Occipital lobe (tissue), 2 donors: ENCODE results near the gene ECI1. TPM values are rescaled to one million over a fixed set of nuclear protein-coding genes. Genes with fewer than 3 reads are reported as not detected.
A peak's percentile ranks its signal among the peaks of the same experiment; 100 is the strongest.

Experiments used
- DNase-seq: peaks from one replicate; lab custom pipeline; 2025; lab: John Stamatoyannopoulos, UW
- total RNA-seq: library from RNA; depleted of rRNA; stranded (reverse); fragments of >200 nt; gene quantifications from one replicate; pipeline ENCODE4 v1.2.3, GENCODE V29; 2014

ECI1 gene
- total RNA-seq, 1 donor from 2014 or later, result 8.1 TPM

DNA sequence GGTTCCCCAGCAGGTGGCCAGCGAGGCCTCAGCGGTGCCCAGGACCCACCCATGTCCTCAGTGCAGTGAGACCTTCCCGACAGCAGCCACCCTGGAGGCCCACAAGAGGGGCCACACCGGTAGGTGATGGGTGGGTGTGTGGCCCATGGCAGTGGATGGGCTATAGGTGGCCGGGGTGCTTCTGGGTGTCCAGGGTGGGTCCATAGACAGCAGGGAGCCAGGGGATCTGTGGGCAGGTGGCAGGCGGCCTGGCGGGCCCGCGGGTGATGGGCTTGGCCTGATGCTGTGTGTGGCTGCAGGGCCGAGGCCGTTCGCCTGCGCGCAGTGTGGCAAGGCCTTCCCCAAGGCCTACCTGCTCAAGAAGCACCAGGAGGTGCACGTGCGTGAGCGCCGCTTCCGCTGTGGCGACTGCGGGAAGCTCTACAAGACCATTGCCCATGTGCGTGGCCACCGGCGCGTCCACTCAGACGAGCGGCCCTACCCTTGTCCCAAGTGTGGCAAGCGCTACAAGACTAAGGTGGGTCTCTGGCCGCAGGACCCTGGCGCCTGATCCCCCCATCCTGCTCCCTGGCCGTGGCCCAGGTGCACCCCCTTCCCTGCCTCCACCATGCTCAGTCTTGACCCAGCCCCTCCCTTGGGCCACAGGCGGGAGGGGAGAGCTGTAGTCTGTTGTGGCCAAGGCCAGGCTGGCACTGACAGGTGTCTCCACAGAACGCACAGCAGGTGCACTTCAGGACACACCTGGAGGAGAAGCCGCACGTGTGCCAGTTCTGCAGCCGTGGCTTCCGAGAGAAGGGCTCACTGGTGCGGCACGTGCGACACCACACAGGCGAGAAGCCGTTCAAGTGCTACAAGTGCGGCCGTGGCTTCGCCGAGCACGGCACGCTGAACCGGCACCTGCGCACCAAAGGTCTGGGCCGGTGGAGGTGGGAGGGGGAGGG, 17.2 kb downstream of the ECI1 start:
- DNase-seq, result no peak

DNA sequence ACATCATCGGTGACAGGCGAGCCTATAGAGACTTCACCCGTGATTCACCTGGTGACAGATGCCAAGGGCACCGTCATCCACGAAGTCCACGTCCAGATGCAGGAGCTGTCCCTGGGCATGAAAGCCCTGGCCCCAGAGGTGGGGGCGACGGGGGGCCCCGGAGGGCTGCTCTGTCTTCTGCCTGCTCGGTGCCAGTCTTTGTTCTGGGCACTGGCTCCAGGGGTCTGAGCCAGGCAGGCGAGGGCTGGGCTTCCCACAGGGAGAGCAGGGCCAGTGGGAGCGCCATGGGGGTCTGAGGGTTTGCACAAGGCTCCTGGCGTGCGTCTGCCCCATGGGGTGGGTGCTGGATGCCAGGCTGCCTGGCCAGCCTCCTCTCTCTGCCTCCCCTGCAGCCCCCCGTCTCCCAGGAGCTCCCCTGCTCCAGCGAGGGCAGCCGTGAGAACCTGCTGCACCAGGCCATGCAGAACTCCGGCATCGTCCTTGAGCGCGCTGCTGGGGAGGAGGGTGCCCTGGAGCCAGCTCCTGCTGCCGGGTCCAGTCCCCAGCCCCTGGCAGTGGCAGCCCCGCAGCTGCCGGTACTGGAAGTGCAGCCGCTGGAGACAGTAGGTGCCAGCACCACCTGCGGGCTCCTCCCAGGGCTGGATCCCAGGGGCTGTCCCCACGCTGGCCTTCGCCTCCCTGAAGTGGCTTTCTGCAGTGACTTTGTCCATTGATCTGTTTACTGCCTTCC, 18.2 kb downstream of the ECI1 start:
- DNase-seq, result no peak

DNA sequence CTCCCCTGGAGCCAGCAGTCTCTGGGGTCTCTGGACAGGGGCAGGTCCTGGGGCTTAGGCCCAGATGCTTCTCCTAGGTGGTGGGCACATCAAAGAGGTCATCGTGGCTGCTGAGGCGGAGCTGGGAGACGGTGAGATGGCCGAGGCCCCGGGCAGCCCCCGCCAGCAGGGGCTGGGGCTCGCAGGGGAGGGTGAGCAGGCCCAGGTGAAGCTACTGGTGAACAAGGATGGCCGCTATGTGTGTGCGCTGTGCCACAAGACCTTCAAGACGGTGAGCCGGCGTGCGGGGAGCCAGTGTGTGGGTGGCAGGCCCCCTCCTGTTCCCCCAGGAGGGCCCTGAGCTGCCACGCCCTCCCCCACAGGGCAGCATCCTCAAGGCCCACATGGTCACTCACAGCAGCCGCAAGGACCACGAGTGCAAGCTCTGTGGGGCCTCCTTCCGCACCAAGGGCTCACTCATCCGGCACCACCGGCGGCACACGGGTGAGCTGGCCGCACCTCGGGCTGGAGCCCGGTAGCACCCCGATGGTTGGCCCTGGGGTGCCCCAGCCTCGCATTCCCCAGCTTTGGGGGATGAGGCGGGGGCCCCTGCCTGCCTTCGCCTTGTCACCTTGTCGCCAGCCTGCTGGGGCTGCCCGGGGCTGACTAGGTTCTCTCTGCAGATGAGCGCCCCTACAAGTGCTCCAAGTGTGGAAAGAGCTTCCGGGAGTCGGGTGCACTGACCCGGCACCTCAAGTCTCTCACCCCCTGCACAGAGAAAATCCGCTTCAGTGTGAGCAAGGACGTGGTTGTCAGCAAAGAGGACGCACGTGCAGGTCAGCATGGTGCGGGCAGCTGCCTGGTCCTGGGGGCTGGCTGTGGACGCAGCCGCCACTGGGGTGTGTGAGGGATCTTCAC, 19.0 kb downstream of the ECI1 start:
- no peak for DNase-seq

DNA sequence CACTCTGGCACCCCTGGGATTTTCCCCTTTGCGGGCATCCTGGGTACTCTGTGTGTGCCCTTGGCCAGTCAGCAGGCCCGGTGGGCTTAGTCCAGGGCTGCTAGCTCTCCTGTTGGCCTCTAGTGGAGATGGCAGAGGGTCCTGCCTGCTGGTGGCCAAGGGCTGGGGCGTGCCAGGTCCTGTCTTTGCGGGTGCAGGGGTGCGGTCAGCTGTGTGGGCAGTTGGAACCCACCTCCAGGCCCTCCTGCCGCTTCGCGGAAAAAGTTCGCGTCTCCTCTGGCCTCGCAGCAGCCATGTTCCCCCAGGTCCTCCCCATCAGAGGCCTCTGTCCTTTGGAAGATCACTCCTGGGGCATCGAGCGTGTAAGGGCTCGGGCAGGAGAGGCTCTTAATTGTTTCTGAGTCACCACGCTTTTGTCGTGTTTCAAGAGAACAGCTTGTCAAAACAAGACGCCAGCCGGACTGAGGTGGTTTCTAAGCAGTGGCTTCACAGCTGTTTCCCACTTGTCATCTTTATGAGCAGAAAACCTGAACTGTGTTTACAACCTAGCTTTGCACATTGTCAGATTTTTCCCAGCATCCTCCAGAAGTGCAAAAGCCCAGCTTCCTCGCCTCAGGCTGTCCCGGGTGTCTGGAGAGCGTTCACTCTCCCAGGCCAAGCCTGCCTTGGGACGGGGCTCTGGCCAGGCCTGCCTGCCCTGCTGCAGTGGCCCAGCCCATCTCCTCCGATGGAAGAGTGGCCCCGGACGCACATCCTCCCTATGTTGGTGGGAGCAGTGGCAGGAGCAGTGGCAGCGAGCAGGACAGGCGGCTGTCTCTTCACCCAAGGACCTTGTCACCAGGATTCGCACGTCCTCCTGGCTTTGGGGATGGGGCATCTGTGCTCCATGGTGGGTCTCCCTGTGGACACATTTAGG, 20.1 kb downstream of the ECI1 start:
- DNase-seq, result no peak

DNA sequence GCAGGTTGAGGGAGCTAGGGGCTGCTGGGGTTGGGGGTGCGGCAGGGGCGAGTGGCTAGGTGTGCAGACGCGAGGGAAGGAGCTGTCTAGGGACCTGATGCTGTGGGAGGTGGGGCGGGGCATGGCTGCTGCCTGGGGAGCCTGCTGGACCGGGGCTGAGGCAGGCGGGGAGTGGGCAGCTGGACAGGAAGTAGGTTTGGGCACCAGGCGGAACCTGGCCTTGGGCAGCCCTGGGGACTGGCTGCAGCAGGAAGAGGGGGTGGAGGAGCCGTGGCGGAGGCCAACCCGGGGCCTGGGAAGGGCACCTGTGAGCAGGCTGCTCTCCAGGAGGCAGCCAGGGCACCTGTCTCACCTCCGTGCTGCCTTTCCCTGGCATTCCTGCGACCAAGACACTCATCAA, 21.0 kb downstream of the ECI1 start:
- DNase-seq, result no peak

DNA sequence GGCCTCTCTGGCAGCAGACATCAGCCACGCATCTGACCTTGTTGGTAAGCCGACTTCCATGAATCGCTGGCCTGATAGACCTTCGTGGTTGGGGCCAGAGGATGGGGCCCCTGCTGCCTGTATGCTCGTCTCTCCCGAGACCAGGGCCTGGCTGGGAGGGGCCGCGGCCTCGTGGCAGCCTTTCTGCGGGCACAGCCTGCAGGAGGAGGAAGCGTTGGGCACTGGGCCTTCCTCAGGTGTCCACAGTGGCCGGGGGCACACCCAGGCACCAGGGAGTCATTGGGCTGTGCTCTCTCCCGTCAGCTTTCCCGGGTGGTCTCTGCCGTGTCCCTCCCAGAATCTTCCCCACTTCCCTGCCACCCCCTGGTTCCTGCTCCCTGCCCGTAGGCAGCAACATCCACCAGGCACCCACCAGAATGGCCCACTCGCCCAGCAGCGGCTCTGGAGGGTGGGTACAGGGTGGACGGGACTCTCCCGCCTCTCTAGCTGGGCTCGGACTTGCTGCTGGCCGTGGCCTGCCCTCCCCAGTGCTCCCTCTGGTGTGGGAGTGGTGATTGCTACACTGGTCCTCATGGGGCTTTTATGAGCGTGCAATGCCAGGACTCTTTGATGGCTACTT, 21.6 kb downstream of the ECI1 start:
- no peak for DNase-seq

DNA sequence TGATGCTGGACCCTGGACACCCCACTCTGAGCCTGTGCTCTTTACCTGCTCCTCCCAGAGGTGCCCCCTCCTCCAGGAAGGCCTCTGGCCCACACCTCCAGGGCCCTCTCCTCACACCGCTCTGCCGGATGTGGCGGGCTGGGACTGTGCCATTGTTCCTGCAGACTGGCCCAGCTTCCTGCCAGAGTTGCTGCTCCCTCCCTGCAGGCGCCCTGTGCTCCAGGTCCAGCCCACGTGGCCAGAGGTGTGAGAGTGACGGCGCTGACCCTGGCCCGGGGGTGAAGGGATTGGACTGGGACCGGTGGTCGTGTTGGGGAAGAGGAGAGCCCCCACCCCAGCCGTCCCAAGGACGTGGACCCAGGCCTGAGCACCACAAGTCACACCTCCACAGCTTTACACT, 22.3 kb downstream of the ECI1 start:
- no peak for DNase-seq

DNA sequence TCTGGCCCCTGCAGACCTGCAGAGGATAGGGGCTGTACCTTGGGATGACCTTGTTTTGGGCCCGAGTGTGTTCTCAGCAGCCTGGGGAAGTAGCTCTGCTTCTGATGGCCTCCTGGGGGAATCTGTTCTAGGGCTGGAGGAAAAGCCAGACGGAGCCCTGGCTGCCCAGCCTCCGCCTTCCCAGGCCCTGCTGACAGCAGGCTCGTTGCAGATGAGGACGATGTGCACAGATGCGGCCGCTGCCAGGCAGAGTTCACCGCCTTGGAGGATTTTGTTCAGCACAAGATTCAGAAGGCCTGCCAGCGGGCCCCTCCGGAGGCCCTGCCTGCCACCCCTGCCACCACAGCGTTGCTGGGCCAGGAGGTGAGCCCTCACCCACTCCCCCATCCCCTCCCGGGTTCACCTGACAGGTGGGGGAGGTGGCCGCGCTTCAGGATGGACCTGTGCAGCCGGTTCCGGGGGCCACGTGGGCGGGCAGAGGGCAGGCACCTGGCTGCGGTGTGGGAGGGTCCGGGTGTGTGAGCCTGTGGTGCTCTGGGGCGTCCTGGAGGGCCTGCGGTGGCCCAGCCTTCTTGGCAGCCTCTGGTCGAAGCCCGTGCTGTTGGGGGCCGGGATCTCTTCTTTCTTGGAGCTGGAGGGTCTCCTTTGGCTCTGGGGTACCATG, 23.1 kb downstream of the ECI1 start:
- DNase-seq, result no peak

DNA sequence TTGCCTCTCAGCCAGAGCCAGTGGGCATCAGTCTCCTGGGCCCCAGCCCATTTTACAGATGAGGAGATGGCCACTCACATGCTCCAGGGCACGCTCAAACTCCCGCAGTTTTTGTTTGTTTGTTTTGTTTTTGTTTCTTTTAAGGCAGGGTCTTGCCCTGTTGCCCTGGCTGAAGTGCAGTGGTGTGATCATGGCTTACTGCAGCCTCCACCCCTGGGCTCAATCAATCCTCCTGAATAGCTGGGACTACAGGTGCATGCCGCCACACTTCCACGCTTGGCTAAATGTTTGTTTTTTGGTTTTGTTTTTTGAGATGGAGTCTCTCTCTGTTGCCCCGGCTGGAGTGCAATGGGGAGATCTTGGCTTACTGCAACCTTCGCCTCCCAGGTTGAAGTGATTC, 24.5 kb downstream of the ECI1 start:
- DNase-seq, result no peak

DNA sequence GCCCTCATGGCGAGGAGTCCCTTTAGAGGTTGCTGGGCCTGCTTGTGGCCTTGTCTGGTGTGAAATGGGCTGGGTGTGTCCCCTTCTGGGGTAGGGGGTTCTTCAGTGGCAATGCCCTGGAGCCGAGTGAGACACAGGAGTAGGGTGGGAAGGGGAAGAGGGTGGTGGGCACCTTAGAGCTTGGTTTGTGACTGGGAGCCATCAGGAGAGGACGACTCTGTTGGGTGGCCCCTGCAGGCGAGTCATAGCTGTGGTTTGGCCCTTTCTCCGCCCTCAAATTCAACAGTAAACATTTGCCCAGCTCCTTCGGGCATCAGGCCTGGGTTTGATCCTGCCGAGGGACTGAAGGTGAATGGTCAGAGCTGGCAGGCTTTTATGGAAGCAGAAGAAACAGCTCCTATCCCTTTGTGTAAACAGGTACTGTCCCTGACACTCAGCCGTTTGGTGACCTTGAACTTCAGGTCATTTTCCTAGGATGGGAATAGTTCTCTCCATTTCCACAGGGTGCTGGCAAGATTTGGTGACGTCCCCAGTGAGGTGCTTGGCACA, 25.1 kb downstream of the ECI1 start:
- DNase-seq, result no peak

DNA sequence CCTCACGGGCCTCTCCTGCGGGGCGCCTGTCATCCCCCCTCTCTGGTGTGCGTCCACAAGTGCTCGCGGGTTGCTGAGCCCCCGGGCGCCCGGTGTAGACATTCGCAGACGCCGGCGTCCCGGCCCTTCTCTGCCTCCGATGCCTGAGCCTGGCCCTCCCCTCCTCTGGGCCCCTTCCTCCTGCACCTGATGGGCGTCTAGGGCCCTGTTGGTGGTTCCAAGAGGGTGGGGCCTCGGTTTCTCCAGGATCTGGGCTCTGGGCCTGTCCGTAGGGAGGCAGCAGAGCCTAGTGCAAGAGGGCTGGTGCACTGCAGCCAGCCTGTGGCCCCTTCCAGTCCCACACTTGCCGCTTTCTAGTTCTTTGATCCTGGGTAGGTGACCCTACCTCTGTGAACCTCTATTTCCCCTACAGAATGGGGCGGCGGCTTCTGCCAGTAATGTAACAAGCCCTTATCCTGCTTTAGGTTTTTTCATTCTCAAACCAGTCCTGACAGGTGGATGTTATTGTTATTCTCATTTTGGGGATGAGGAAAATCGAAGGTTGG, 27.4 kb downstream of the ECI1 start:
- no peak for DNase-seq

DNA sequence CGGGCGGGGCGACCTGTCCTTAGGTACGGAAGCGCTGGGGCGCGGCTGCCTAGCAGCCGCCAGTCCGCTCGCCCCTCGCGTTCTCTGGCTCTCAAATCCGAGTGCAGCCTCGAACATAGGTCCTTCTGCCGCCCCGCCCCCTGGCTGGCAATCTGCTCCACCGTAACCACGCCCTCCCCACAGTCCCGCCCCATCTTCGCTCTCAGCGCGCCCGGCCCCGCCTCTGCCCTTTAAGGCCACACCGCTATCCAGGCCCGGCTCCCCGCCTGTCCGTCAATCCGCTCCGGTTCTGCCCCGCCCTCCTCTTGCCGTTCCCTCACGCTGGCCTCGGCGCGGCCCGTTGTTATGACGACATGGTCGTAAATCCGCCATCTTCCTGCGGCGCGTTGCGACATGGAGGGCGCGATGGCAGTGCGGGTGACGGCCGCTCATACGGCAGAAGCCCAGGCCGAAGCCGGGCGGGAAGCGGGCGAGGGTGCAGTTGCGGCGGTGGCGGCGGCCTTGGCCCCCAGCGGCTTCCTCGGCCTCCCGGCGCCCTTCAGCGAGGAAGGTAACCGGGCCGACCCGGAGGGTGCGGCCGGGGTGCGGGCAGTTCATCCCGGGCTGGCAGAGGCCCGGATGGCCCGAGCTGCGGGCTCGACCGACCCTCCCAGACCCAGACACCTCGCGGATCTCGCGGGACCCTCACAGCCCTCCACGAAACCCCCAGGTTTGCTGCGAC, 28.0 kb downstream of the ECI1 start, which contains the start of gene E4F1:
Gene E4F1, plus strand, starts transcription at position 371 of the 721 bp plus-strand sequence. Its CDS starts 23 bp downstream, at position 394.
- peak; percentile 97 for DNase-seq

DNA sequence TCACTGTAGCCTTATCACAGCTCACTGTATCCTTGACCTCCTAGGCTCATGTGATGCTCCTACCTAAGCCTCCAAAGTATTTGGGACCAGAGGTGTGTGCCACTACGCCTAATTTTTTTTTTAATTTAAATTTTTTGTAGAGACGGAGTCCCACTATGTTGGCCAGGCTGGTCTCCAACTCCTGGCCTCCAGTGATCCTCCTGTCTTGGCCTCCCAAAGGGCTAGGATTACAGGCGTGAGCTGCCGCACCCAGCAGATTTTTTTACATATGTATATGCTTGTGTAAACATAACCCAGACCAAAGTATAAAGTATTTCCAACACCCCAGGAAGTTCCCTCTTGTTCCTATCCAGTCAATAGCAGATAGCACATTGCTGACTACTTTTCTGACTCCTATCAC, 35.1 kb downstream of the ECI1 start:
- no peak for DNase-seq

DNA sequence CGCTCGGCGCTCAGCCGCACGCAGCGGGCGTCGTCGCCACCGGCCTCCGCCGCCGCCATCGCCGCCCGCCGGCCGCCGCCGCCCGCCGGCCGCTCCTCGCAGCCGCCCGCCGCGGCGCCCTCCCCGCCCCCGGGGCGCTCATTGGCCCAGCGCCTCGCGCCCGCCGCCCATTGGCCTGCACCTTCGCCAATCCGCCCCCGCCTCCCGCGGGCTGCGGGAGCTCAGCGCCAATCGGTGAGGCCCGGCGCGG, 36.7 kb downstream of the ECI1 start, which contains the start of gene PGP:
Gene PGP, minus strand, starts transcription at position 122 of the 250 bp plus-strand sequence. Its CDS starts 63 bp downstream, at position 59.
- no peak for DNase-seq

DNA sequence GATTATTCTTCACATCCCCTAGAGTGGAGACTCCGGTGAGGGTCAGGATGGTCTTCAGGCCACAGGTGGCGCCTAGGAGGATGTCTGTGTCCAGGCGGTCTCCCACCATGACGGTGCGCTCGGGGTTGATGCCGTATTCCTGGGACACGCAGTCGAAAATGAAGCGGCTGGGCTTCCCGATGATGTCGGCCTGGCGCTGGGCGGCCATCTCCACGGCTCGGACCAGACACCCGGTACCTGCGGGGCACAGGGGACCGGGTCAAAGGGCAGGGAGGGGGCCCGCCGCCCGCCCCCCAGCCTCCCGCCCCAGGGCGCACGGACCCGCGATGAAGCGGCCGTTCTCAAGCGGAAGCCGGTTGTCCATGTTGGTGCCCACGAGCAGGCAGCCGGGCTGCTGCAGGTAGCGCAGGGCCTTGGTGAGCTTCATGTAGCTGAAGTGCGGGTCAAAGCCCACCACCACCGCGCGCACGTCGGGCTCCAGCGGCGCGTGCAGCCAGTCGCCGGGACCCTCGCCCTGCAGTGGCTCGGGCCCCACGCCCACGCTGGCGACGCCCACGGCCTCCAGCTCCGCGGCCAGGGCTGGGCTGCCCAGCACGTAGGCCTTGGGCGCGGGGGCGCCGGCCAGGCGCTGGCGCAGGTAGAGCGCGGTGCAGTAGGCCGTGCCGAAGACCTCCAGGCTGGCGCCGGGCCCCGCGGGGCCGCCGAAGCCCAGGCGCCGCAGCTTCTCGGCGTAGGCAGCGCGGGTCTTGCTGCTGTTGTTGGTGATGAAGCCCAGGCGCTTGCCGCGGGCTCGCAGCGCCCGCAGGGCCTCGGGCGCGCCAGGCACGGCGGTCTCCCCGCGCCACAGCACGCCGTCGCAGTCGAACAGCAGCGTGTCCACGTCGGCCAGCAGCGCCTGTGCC, 37.3 kb downstream of the ECI1 start:
- DNase-seq, result no peak

DNA sequence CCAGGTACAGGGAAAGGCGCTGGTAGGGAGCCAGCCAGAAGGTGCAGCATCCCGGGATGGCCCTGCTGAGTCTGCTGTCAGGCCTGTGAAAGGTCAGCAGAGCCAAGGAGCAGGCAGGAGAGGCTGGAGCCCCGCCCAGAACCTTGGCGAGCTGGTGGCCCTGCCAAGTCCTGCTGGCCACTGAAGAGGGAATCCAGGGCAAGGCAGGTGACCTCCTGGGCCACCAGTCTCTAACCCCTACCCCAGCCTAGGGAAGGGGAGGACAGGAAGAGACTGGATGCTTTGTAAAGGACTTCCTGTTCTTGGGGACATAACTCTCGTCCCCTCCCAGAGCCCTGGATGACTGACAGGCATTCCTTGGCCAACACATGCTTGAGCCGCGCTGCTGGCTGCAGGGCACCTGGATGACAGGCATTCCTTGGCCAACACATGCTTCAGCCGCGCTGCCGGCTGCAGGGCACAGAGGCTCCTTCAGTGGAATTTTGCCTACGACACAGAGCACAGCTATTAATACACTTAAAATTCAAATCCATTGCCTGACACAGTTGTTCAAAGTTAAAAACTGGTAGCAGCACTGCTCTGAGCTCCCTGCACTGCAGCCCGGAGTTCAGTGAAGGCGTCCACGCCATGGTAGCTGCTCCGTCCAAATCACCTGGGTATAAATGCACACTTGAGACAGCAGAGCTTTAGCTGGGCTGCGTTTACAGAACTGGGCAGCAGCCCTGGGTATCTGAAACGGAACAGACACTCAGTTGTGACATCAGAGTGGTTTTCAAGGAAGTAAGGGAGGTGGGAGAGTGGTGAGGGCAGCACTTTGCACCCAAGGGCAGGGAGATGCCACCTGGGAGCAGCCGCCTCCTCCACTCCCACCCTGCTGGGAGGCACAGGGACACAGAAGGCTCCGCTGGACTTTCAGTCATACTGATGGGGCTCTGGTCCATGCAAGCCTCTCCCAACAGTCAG, 38.7 kb downstream of the ECI1 start:
- no peak for DNase-seq
